DND-41 (cell line): ENCODE data around the gene RAD50.

Experiments used
- ATAC-seq: fragments of 200-7000 bp; cut with Tn5 transposase; 3 replicates; pipeline ENCODE4 v1.9.1; 2021; ENCODE audit warnings: low read depth; ENCODE audit not compliant: insufficient read depth
- DNase-seq: peaks from one replicate; pipeline ENCODE4 v3.0.0-alpha.2; 2020
- H2AFZ ChIP-seq: 2 replicates; pipeline ENCODE4 v1.6.0; 2012; ENCODE audit warnings: low read depth, low read length
- H3K27ac ChIP-seq: 2 replicates; pipeline ENCODE4 v1.5.1; 2012; ENCODE audit warnings: low read length, inconsistent platforms
- H3K27me3 ChIP-seq: fragments of 200-600 bp; sonication (generic); 2 replicates; pipeline ENCODE4 v1.6.0; 2012; ENCODE audit warnings: low read length, mild to moderate bottlenecking, inconsistent platforms; ENCODE audit not compliant: insufficient read depth, poor library complexity
- H3K36me3 ChIP-seq: 2 replicates; pipeline ENCODE4 v1.5.1; 2012; ENCODE audit warnings: low read length, inconsistent platforms; ENCODE audit not compliant: insufficient read depth
- H3K4me1 ChIP-seq: 2 replicates; pipeline ENCODE4 v1.5.1; 2012; ENCODE audit warnings: mild to moderate bottlenecking, low read length; ENCODE audit not compliant: insufficient read depth
- H3K4me2 ChIP-seq: 2 replicates; pipeline ENCODE4 v1.6.0; 2012; ENCODE audit warnings: mild to moderate bottlenecking, moderate library complexity, low read length, inconsistent platforms; ENCODE audit not compliant: insufficient read depth
- H3K4me3 ChIP-seq, 2 experiments: fragments of 200-600 bp in 1 of 2; shearing (Covaris generic) in 1 of 2; 2 replicates each; pipeline ENCODE4 v1.5.1; 2012 to 2016; ENCODE audit warnings: inconsistent platforms in 2 of 2, low read length in 2 of 2, mild to moderate bottlenecking in 2 of 2, low read depth in 1 of 2, moderate library complexity in 1 of 2
- H3K79me2 ChIP-seq: 2 replicates; pipeline ENCODE4 v1.6.0; 2012; ENCODE audit warnings: low read length, inconsistent platforms; ENCODE audit not compliant: insufficient read depth
- H3K9ac ChIP-seq: 2 replicates; pipeline ENCODE4 v1.6.0; 2012; ENCODE audit warnings: low read depth, mild to moderate bottlenecking, inconsistent platforms, low read length, moderate library complexity
- H3K9me3 ChIP-seq: 2 replicates; pipeline ENCODE4 v1.5.1; 2012; ENCODE audit warnings: low read length, moderate library complexity, mild to moderate bottlenecking, inconsistent platforms; ENCODE audit not compliant: insufficient read depth, severe bottlenecking
- H4K20me1 ChIP-seq: 2 replicates; pipeline ENCODE4 v1.6.0; 2012; ENCODE audit warnings: low read length; ENCODE audit not compliant: insufficient read depth
- EZH2 ChIP-seq: IDR thresholded peaks from 3 replicates; pipeline ENCODE4 v1.6.1; 2012; ENCODE audit warnings: borderline replicate concordance, low read depth, mild to moderate bottlenecking, moderate library complexity, low read length, inconsistent platforms; ENCODE audit not compliant: severe bottlenecking
- TF ChIP-seq, protein P1 (sequence below): IDR thresholded peaks from 2 replicates; pipeline ENCODE4 v1.5.1; 2012; ENCODE audit warnings: borderline replicate concordance, low read length, moderate library complexity, mild to moderate bottlenecking; ENCODE audit not compliant: poor library complexity, severe bottlenecking; ENCODE audit errors: extremely low read depth

Gene RAD50

DNA sequence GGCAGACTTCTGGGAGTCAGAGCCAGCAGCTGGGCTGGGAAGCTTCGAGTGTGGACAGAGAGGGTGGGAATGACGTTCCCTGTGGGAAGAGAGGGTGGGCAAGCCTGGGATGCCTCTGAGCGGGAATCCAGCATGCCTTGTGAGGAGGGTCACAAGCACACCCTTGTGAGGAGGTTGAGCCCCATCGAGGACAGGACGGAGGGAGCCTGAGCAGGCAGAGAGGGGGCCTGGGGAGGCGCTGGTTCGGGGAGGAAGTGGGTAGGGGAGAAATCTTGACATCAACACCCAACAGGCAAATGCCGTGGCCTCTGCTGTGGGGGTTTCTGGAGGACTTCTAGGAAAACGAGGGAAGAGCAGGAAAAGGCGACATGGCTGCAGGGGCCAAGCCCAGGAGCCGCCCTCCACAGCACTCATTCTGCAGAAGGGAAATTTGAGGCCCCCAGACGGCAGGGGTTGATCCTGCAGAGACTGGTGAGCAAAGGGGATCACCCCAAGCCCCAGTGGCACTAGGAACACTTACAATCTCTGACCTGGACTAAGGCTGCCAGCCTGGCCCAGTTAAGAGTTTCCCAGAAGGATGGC lies 100.1 kb downstream of the RAD50 start:
- no peak for DNase-seq
- H3K4me2 ChIP-seq = no peak overlapping the region
- no peaks in the 10 kb centered on the region for H3K27me3 ChIP-seq
- no peak for TF ChIP-seq EZH2
- TF ChIP-seq, protein P1, sequence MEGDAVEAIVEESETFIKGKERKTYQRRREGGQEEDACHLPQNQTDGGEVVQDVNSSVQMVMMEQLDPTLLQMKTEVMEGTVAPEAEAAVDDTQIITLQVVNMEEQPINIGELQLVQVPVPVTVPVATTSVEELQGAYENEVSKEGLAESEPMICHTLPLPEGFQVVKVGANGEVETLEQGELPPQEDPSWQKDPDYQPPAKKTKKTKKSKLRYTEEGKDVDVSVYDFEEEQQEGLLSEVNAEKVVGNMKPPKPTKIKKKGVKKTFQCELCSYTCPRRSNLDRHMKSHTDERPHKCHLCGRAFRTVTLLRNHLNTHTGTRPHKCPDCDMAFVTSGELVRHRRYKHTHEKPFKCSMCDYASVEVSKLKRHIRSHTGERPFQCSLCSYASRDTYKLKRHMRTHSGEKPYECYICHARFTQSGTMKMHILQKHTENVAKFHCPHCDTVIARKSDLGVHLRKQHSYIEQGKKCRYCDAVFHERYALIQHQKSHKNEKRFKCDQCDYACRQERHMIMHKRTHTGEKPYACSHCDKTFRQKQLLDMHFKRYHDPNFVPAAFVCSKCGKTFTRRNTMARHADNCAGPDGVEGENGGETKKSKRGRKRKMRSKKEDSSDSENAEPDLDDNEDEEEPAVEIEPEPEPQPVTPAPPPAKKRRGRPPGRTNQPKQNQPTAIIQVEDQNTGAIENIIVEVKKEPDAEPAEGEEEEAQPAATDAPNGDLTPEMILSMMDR = no peak
- no peak for ATAC-seq
- H2AFZ ChIP-seq = no peak overlapping the region
- H4K20me1 ChIP-seq = no peaks in the 10 kb centered on the region
- H3K79me2 ChIP-seq = no peaks in the 10 kb centered on the region
- no peak overlapping the region for H3K9ac ChIP-seq
- no peak overlapping the region for H3K4me3 ChIP-seq
- no peak overlapping the region for H3K27ac ChIP-seq
- no peaks in the 10 kb centered on the region for H3K36me3 ChIP-seq
- H3K4me1 ChIP-seq = no peaks in the 10 kb centered on the region
- H3K9me3 ChIP-seq = no peaks in the 10 kb centered on the region

DNA sequence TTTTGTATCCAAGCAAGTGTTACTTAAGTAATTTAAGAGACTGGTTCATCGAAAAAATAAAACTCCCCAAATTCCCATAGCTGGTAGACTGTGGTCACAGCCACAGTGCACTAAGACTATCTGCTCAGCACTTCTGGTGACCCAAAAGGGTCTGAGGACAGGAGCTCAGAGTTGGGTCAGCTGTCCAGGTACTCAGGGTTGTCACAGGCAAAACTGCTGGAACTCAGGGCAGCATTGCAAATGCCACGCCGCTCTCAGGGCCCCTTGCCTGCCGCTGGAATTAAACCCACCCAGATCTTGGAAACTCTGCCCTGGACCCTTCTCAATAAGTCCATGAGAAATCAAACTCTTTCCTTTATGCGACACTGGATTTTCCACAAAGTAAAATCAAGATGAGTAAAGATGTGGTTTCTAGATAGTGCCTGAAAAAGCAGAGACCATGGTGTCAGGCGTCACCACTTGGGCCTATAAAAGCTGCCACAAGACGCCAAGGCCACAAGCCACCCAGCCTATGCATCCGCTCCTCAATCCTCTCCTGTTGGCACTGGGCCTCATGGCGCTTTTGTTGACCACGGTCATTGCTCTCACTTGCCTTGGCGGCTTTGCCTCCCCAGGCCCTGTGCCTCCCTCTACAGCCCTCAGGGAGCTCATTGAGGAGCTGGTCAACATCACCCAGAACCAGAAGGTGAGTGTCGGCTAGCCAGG lies 101.1 kb downstream of the RAD50 start, which contains the start of gene IL13:
Gene IL13, plus strand, starts transcription at position 498 of the 705 bp plus-strand sequence. Its CDS starts 14 bp downstream, at position 512.
- Histone ChIP-seq H3K27me3 (no peaks in the 10 kb centered on the region), H3K4me1 (0 out of 2 replicates have a peak, but pooled peaks cover under 1% of the 10 kb centered on the region), H3K27ac (no peak within 1 kb of the TSS), H3K9me3 (no peaks in the 10 kb centered on the region), H3K9ac (no peak within 1 kb of the TSS), H4K20me1 (no peaks in the 10 kb centered on the region), H3K36me3 (no peaks in the 10 kb centered on the region), H3K4me2 (no peak within 1 kb of the TSS), H3K4me3 (no peak within 1 kb of the TSS), H3K79me2 (no peaks in the 10 kb centered on the region), H2AFZ (no peak within 1 kb of the TSS)
- ATAC-seq (no peak), DNase-seq (no peak)
- TF ChIP-seq, protein P1 = no peak
- no peak for TF ChIP-seq EZH2

DNA sequence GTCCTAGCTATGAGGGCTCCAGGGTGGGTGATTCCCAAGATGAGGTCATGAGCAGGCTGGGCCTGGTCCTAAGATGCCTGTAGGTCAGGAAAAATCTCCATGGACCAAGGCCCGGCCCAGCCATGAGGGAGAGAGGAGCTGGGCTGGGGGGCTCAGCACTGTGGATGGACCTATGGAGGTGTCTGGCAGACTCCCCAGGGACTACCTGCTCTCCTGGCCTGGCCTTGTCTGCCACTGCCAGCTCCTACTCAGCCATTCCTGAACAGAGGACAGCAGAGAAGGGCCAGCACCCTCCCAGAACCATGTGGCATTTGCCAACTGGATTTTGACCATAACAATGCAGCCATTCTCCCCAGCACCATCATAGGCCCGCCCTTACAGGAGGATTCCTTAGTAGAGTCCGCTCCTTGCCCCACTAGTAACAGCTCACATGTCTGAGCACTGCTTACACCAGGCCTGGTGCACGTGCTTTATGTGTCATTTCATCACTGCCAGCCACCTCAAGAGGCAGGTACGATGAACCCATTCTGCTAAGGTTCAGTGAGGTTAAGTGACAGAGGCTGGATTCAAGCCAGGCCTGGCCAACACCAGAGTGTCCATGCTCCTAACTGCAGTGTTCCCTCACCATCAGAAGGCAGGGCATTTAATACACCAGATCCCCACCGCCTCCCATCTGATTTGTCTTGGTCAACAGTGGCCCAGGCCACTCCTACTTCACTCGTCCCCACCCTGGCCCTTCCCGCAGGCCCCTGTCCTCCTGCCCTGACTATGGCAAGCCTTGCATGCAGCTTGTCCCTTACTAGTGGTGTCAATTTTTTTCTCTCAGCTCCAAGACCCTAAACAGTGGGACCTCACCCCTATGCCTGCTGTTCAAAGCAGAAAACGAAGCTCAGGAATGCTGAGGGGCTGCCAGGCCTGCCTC lies 101.9 kb downstream of the RAD50 start:
- no peaks in the 10 kb centered on the region for H3K27me3 ChIP-seq
- H3K79me2 ChIP-seq = no peaks in the 10 kb centered on the region
- no peaks in the 10 kb centered on the region for H3K9me3 ChIP-seq
- no peak overlapping the region for H2AFZ ChIP-seq
- H3K4me3 ChIP-seq = no peak overlapping the region
- H3K27ac ChIP-seq = no peak overlapping the region
- H3K9ac ChIP-seq = no peak overlapping the region
- H3K4me2 ChIP-seq = no peak overlapping the region
- ATAC-seq (no peak), DNase-seq (no peak)
- TF ChIP-seq, protein P1 = no peak
- TF ChIP-seq EZH2 = no peak
- H4K20me1 ChIP-seq = no peaks in the 10 kb centered on the region
- 0 out of 2 replicates have a peak, but pooled peaks cover 3% of the 10 kb centered on the region for H3K4me1 ChIP-seq
- no peaks in the 10 kb centered on the region for H3K36me3 ChIP-seq
